DOHH2 (cell line): ENCODE measurements around the gene SPATA25.
"Not testable (repeated sequence)": the region's sequence is repeated elsewhere in the genome, so short reads cannot be mapped to it uniquely, and the experiment has no call there.

Experiments used
- H3F3A ChIP-seq: fragments of 200-600 bp; sonication (generic), shearing (Covaris generic); 2 replicates; pipeline ENCODE4 v1.6.0; 2016; ENCODE audit warnings: antibody characterized with exemption, mild to moderate bottlenecking; ENCODE audit not compliant: control insufficient read depth, insufficient read depth
- H3K27ac ChIP-seq: fragments of 200-600 bp; sonication (generic); 2 replicates; pipeline ENCODE4 v1.5.1; 2014; ENCODE audit warnings: low read depth, mild to moderate bottlenecking, low read length, moderate library complexity
- H3K27me3 ChIP-seq: fragments of 200-600 bp; sonication (generic); 2 replicates; pipeline ENCODE4 v1.6.1; 2014; ENCODE audit warnings: mild to moderate bottlenecking, low read length, mixed read lengths; ENCODE audit not compliant: control insufficient read depth
- H3K36me3 ChIP-seq: fragments of 200-600 bp; sonication (generic); 2 replicates; pipeline ENCODE4 v1.6.1; 2014; ENCODE audit warnings: mild to moderate bottlenecking, low read length, moderate library complexity, mixed read lengths; ENCODE audit not compliant: control insufficient read depth
- H3K4me1 ChIP-seq: fragments of 200-600 bp; sonication (generic); 2 replicates; pipeline ENCODE4 v1.6.1; 2014; ENCODE audit warnings: mild to moderate bottlenecking, low read length, mixed read lengths; ENCODE audit not compliant: control insufficient read depth
- H3K4me2 ChIP-seq: fragments of 200-600 bp; sonication (generic); 2 replicates; pipeline ENCODE4 v1.6.0; 2014; ENCODE audit warnings: mild to moderate bottlenecking, low read length, moderate library complexity
- H3K4me3 ChIP-seq: fragments of 200-600 bp; sonication (generic); 2 replicates; pipeline ENCODE4 v1.5.1; 2014; ENCODE audit warnings: mild to moderate bottlenecking, low read length, mixed read lengths
- H3K79me2 ChIP-seq: fragments of 200-600 bp; sonication (generic); 2 replicates; pipeline ENCODE4 v1.6.1; 2014; ENCODE audit warnings: mild to moderate bottlenecking, low read length, mixed read lengths; ENCODE audit not compliant: control insufficient read depth
- H3K9me2 ChIP-seq: fragments of 200-600 bp; sonication (generic); replicated peaks from 2 replicates; pipeline ENCODE4 v1.6.1; 2014; ENCODE audit warnings: mild to moderate bottlenecking, low read length, mixed read lengths; ENCODE audit not compliant: control insufficient read depth
- H3K9me3 ChIP-seq: fragments of 200-600 bp; sonication (generic); 2 replicates; pipeline ENCODE4 v1.6.1; 2014; ENCODE audit warnings: antibody characterized with exemption, low read length, mixed read lengths; ENCODE audit not compliant: control insufficient read depth, insufficient read depth
- H4K20me1 ChIP-seq: fragments of 200-600 bp; sonication (generic); 2 replicates; pipeline ENCODE4 v1.6.0; 2014; ENCODE audit warnings: low read depth, mild to moderate bottlenecking, antibody characterized with exemption, low read length, moderate library complexity; ENCODE audit not compliant: control insufficient read depth, insufficient read depth
- CTCF ChIP-seq: fragments of 200-600 bp; sonication (generic); IDR thresholded peaks from one replicate; pipeline ENCODE4 v1.5.1; 2014; ENCODE audit warnings: antibody characterized with exemption, mild to moderate bottlenecking, low read depth, low read length; ENCODE audit not compliant: poor library complexity, severe bottlenecking
- EZH2phosphoT487 ChIP-seq: fragments of 200-600 bp; sonication (generic); IDR thresholded peaks from 2 replicates; pipeline ENCODE4 v1.6.1; 2017; ENCODE audit warnings: borderline replicate concordance, mild to moderate bottlenecking, antibody characterized with exemption, low read length, moderate library complexity, mixed read lengths

The SPATA25 gene

DNA sequence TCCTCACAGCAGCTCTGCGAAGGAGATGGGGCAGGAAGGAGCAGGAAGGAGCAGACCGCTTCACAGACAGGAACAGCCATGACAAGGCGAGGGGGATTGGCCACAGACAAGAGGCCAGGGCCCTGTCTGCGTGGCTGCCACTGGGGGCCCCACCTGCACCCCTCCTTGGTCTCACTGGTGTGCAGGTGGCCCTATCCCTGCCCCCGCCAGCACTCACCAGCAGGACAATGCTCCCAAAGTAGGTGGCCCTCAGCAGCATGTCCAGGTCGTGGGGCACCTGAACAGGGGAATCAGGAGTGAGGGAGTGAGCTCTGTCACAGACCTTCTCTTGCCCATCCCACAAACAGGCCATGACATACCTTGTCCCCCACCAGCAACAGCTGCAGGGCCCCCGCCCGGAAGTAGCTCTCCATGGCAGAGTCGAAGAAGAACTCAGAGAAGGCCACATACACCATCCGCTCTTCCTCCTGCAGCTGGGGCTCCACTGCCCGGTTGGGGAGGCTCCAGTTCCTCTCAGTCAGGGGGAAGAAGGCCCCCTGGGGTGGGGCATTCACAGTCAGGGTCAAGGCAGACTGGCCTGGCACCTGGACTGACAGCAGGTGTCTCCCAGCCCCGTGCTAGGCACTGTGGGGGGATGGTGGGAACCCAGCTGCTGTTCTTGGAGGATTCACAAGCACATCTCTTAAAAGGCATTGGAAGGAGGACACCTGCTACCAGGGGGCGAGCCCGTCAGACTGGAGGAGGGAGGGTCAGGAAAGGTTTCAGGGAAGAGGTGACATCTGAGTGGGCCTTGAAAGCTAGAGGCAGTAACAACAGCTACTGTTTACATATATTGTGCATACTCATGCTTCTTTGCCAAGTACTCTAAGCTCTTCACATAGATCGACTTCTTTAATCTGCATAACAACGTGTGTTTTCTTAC lies 17.4 kb upstream of the SPATA25 start:
- no peaks in the 10 kb centered on the region for H3K27me3 ChIP-seq
- no peaks in the 10 kb centered on the region for H4K20me1 ChIP-seq
- H3K36me3 ChIP-seq: no peaks in the 10 kb centered on the region
- H3K9me2 ChIP-seq: no peaks in the 10 kb centered on the region
- H3K4me3 ChIP-seq: no peak overlapping the region
- H3K4me1 ChIP-seq: peaks cover 13% of the 10 kb centered on the region
- TF ChIP-seq EZH2phosphoT487: no peak
- TF ChIP-seq CTCF: no peak
- H3K27ac ChIP-seq: no peak overlapping the region
- H3K79me2 ChIP-seq: no peaks in the 10 kb centered on the region
- no peak overlapping the region for H3K4me2 ChIP-seq
- H3K9me3 ChIP-seq: no peaks in the 10 kb centered on the region
- no peaks in the 10 kb centered on the region for H3F3A ChIP-seq

DNA sequence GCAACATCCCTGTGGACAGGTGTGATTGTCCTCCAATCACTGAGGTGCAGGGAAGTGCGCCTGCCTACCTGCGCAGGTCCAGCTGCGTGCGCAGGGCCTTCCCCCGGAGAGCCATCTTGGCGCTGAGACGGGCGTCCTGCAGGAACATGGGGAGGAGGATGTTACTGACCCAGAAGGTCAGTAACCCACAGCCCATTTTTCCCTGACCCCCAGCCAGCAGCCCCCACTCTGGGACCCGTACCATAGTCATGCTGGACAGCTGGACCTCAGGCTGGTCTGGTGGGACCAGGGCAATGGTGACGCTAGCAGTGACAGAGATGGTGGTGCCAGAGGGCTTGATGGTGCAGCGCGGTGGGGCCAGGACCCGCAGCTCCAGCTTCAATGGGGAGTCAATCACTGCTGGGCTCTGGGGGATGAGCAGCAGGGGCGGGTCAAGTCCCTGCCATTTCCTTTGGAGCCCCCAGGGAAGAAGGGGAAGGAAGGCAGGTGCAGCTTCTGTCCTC lies 14.8 kb upstream of the SPATA25 start:
- H3K9me3 ChIP-seq: no peaks in the 10 kb centered on the region
- H3K4me2 ChIP-seq: no peak overlapping the region
- H3K36me3 ChIP-seq: no peaks in the 10 kb centered on the region
- H3K27me3 ChIP-seq: no peaks in the 10 kb centered on the region
- no peak overlapping the region for H3K27ac ChIP-seq
- H3K79me2 ChIP-seq: no peaks in the 10 kb centered on the region
- no peaks in the 10 kb centered on the region for H3K9me2 ChIP-seq
- no peaks in the 10 kb centered on the region for H3F3A ChIP-seq
- no peak overlapping the region for H3K4me3 ChIP-seq
- no peak for TF ChIP-seq EZH2phosphoT487
- TF ChIP-seq CTCF: no peak
- peaks cover 10% of the 10 kb centered on the region for H3K4me1 ChIP-seq
- no peaks in the 10 kb centered on the region for H4K20me1 ChIP-seq

- H3K4me3 ChIP-seq, H3K27me3 ChIP-seq, H3K9me2 ChIP-seq, H3K27ac ChIP-seq, H3K4me2 ChIP-seq, H4K20me1 ChIP-seq, H3K79me2 ChIP-seq, H3F3A ChIP-seq, H3K36me3 ChIP-seq, H3K9me3 ChIP-seq: not testable (repeated sequence)
- H3K4me1 ChIP-seq: peaks cover 10% of the 10 kb centered on the region
These were observed 13.9 kb upstream of the SPATA25 start for GRCh38 chr20:45901332-45901731.
